GM18498 (cell line): ENCODE measurements around the gene NKTR.
A peak's percentile ranks its signal among the peaks of the same experiment; 100 is the strongest.
"Not testable (repeated sequence)": the region's sequence is repeated elsewhere in the genome, so short reads cannot be mapped to it uniquely, and the experiment has no call there.

Experiments used
- ATAC-seq: cut with Tn5 transposase; IDR thresholded peaks from one replicate; pipeline ENCODE4 v1.9.1; 2021; ENCODE audit warnings: mild to moderate bottlenecking, moderate library complexity; ENCODE audit not compliant: unreplicated experiment

NKTR gene

GRCh38 chr3:42600111-42600957 is at the start of gene NKTR:
TSS of gene NKTR (plus strand) at chr3:42600686. CDS start at chr3:42601007, 321 bp downstream.
- ATAC-seq, result peak; percentile 84

GRCh38 chr3:42552830-42553229 is 47.7 kb upstream of the NKTR start:
- no peak for ATAC-seq

- ATAC-seq, result peak; percentile 60
These were observed 44.3 kb upstream of the NKTR start for GRCh38 chr3:42556089-42556632.

- not testable (repeated sequence) for ATAC-seq
These were observed 43.7 kb upstream of the NKTR start for GRCh38 chr3:42556817-42557216.

- no peak for ATAC-seq
These were observed 42.6 kb upstream of the NKTR start for GRCh38 chr3:42557854-42558253.

GRCh38 chr3:42562047-42562907 is 38.2 kb upstream of the NKTR start:
- ATAC-seq, result no peak

- no peak for ATAC-seq
These were observed 30.8 kb upstream of the NKTR start for GRCh38 chr3:42569593-42570142.

GRCh38 chr3:42572278-42572677 is 28.2 kb upstream of the NKTR start:
- ATAC-seq, result no peak

GRCh38 chr3:42575137-42575741 is 25.2 kb upstream of the NKTR start:
- no peak for ATAC-seq

GRCh38 chr3:42578054-42578453 is 22.4 kb upstream of the NKTR start:
- no peak for ATAC-seq

- not testable (repeated sequence) for ATAC-seq
These were observed 21.1 kb upstream of the NKTR start for GRCh38 chr3:42579346-42579745.

GRCh38 chr3:42581400-42581708 is 19.1 kb upstream of the NKTR start:
- ATAC-seq, result no peak

GRCh38 chr3:42581709-42582473 is 18.6 kb upstream of the NKTR start, which contains the start of gene SEC22C:
TSS of gene SEC22C (minus strand) at chr3:42581967. CDS start at chr3:42569046, 12,921 bp downstream.
- ATAC-seq, result peak; percentile 94

- no peak for ATAC-seq
These were observed 17.9 kb upstream of the NKTR start for GRCh38 chr3:42582474-42583070.

GRCh38 chr3:42588625-42589024 is 11.9 kb upstream of the NKTR start:
- ATAC-seq, result no peak

- no peak for ATAC-seq
These were observed 10.9 kb upstream of the NKTR start for GRCh38 chr3:42589382-42590109.

- no peak for ATAC-seq
These were observed 9.3 kb upstream of the NKTR start for GRCh38 chr3:42590989-42591756.

- no peak for ATAC-seq
These were observed 8.7 kb upstream of the NKTR start for GRCh38 chr3:42591811-42592210.
